Stimulated activated CD4-positive, alpha-beta T cell treated with anti-CD3 and anti-CD28 coated beads, TNF-alpha, amount 100 ng/mL, for 24 hours (primary cell): ENCODE measurements around the gene PACS1.
A peak's percentile ranks its signal among the peaks of the same experiment; 100 is the strongest.

Experiments
- DNase-seq, 3 experiments: peaks; one replicate each; pipeline ENCODE4 v3.0.0-alpha.2; 2020; ENCODE audit warnings: low read depth in 3 of 3

The PACS1 gene

DNA sequence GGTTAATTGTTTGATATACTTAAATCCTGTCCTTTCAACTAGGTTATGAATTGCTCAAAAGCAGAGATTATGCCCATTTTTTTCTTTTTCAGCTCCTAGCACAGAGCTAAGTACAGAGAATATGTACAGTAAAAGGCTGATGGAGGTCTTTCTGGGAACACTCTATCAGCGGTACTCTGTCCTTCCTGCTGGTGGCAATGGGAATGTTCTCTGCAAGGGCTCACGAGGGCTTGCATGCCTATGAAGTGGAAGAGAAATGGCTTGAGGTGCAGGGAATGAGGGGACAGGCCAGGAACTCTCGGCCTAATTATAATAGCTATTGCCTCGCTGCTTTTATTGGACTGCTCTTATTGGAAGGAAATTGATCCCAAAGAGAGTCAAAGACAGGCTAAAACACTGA lies 114.7 kb downstream of the PACS1 start:
- no peak for DNase-seq

DNA sequence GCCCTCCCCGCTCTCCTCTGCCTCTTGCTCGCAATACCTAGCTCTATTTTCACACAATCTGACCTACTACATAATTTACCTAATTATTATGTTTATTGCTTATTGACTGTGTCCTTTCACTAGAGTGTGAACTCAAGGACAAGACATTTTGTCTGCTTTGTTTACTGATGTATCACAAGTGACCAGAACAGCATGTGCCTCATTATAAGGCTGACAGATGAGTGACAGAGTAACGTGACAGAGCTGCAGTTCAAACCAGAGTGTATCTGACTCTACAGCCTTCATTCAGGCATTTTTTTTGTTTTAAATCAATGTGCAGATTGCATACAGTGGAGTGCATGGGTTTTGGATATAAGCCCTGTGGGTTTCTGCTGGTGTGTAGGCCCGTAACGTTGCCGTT lies 116.4 kb downstream of the PACS1 start:
- DNase-seq, result no peak

DNA sequence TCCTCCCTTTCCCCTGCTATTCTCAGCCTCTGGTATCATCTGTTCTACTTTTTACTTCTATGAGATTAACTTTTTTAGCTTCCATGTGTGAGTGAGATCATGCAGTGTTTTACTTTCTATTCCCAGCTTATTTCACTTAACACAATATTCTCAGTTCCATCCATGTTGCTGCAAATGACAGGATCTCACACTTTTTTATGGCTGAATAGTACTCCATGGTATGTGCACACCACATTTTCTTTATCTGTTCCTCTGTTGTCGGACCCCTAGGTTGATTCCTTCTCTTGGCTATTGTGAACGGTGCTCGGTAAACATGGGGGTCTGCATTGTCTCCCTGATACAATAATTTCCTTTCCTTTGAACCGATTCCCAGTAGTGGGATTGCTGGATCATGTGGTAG lies 117.4 kb downstream of the PACS1 start:
- no peak for DNase-seq

DNA sequence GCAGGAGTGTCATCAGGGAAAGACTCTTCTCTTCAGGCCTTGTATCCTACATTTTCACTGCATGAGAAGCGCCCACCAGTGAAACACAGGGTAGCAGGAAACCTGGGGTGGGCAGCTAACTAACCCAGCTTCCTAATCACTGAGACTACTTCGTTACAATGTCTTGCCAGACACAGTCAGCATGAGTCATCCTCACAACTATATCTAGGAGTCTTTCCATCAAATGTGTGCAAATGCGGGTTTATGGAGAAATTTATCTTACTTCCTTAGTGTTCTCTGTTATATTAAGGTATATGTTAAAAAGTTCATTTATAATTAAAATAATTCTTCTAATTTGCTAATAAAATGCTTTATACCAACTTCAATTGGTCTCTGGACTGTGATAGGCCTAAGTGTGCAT lies 118.5 kb downstream of the PACS1 start:
- no peak for DNase-seq

DNA sequence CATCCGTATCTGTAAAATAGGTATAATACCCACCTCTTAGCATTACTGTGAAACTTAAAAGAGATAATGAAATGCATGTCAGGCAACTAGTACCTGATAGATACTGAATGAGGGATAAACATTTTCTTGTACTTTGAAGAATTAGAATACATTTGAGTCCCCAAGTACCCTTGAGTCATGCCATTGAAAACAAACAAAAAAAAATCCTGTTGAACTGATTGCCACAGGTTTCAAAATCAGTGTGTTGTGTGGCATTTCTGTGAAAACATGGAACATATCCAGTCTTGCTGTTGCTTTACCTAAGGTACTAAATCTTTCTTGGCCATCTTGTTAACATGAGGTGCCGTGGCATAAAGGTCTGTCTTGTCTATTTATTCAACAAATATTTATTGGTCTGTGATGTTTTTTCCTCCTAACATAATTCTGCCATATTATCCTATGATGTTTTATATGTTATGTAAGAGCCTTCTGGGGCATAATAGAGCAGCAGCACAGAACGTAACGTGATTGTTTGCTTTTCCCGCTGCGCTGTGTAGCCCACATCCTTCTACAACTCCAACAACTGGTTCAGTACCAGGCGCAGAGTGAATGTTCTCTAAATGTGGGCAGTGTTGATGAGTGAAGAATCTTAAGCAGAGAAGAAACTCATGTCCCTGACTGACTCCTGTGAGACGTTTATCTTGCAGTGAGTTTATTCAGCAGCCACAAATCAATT lies 119.1 kb downstream of the PACS1 start:
- no peak for DNase-seq

DNA sequence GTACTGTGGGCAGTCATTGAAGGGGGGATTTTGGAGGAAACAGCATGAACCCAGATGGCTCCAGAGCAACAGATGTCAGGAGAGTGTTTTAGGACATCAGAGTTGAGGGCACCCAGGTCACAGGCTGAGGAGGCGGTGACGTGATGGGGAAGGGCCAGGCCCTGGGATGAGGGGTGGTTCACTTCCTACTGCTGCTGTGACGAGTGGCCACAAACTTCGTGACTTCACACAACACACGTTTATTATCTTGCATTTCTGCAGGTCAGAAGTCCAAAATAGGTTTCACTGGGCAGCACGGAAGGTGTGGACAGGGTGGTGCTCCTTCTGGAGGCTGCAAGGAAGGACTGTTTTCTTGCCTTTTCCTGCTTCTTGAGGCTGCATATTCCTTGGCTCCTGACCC lies 120.7 kb downstream of the PACS1 start:
- DNase-seq, result no peak

DNA sequence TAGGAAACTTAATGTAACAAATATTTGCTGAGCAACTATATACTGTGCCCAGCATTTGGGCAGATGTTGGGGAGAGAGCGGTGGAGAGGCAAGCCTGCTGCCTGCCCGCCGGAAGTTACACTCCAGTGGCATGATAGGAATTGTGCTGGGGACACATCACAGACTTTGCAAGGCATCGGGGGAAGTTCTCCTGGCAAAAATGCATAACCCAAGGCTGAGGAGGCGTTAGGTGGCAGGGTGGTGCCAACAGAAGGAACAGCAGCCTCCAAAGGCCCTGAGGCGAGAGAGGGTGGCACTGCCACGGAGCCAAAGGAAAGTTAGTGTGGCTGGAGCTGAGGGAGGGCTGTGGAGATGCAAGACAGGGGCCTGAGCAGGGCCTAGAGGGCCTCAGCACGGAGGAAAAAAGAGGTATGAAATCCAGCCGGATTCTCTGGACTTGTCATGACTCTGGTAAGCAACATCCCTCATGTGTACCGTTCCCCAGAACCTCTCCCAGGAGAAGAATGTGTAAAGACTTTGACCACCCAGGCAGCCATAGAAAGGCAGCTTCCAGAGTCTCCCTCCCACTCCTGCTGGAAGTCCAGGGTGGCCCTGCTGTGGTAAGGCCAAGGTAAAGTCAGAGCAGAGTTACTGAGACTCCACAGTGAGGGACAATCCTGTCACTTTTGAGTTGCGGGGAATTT lies 122.2 kb downstream of the PACS1 start:
- DNase-seq, result no peak

DNA sequence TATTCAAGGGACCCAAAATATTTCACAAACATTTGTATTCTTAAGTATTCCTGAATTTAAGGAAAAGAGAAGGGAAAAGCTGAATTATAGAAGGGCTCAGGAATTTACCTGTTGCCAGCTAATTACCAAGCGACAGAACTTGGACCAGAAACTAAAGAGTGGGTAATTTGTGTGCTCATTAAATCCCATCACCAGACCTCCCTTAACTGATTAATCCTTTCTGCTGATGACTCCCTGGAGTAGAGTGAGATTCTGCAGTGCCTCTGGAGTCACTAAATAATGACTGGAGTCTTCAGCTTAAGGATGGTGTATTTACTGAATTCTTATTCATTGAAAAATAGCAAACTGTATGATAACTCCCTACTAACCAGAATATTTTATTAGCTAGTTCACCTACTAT lies 124.3 kb downstream of the PACS1 start:
- DNase-seq, result no peak

DNA sequence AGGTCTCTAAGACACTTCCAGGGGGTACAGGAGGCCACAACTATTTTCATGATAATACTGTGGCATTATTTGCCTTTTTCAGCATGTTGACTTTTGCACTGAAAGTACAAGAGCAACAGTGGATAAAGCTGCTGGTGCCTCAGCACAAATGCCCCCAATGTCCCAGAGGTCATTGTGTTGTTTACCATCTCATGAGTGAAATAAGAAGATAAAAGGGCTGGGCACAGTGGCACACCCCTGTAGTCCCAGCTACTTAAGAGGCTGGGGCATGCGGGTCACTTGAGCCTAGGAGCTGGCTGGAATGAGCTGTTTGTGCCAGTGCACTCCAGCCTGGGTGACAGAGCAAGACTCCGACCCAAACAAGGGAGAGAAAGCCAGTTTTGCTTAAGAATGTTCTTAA lies 125.8 kb downstream of the PACS1 start:
- DNase-seq, result no peak

DNA sequence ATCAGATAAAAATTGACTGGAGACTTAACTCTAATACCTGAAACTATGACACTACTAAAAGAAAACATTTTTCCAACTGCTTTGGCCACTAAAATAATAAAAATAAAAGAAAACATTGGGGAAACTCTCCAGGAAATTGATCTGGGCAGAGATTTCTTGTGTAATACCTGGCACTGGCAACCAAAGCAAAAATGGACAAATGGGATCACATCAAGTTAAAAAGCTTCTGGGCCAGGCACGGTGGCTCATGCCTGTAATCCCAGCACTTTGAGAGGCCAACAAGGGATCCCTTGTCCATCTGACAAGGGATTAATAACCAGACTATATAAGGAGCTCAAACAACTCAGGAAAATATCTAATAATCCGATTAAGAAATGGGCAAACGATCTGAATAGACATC lies 133.8 kb downstream of the PACS1 start:
- DNase-seq, result no peak

DNA sequence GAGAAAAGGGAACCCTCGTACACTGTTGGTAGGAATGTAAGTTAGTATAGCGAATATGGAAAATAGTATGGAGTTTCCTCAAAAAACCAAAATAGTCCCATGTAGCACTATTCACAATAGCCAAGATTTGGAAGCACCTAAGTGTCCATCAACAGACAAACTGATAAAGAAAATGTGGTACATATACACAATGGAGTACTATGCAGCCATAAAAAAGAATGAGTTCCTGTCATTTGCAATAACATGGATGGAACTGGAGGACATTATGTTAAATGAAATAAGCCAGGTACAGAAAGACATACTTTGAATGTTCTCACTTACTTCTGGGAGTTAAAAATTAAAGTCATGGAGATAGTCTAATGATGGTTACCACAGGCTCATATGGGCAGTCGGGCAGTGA lies 134.3 kb downstream of the PACS1 start:
- DNase-seq, result no peak

DNA sequence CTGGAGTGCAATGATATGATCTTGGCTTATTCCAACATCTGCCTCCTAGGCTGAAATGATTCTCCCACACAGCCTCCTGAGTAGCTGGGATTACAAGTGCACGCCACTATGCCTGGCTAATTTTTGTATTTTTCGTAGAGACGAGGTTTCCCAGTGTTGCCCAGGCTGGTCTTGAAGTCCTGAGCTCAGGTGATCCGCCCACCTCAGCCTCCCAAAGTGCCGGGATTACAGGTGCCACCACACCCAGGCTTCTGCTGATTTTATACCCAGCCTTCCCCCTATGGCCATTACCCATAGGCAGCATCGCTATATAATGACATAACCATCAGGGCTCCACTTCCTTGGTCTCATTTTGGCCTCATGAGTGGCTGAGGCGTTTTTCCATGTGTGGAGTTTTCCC lies 137.7 kb downstream of the PACS1 start:
- DNase-seq, result no peak

DNA sequence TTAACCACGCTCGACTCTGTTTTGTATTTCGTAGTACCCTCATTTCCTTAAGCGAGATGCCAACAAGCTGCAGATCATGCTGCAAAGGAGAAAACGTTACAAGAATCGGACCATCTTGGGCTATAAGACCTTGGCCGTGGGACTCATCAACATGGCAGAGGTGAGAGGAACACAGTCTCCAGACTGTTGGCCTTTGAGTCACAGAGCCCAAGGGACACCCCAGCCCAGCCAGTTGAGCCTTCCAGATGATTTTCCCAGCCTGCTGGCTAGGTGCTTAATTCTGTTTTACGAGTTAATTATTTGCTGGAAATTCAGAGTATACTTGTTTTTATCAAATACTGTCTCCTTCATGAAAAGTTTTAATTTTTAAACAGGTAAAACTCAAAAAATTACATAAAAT lies 141.0 kb downstream of the PACS1 start:
- no peak for DNase-seq

DNA sequence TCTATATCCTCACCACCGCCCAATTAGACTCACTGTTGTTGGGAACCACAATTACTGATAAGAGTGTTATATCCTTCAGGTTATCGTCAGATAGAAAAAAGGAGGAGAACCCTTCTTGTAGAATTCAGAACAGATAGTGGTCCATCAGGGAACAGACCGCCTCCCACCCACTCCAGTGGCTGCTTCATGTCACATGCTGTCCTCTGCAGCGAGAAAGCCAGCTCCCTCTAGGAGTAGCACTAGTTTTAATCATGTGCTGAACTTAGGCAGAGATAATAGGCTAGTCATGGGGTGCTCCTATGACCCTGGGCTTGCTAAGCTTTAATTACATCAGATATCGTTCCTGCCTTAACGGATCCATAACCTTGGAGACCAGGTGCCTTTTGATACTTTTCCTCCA lies 146.8 kb downstream of the PACS1 start:
- DNase-seq, result no peak

DNA sequence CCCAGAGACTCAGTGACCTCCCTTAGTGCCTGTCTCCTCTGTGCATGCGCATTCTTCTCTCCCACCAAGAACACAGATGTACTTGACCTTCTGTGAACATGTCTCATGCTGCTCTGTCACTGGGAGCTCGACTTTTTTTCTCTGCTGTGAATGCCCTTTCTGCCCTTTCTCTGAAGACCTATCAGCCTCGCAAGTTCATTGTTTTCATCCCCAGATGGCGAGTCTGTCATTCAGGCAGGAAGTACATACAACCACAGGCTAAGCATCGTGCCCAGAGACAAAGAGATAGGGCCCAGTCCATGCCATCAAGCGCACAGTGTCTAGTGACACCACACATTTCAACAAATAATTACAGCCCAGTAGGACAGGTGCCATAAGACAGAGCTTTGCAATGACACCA lies 148.0 kb downstream of the PACS1 start:
- no peak for DNase-seq

DNA sequence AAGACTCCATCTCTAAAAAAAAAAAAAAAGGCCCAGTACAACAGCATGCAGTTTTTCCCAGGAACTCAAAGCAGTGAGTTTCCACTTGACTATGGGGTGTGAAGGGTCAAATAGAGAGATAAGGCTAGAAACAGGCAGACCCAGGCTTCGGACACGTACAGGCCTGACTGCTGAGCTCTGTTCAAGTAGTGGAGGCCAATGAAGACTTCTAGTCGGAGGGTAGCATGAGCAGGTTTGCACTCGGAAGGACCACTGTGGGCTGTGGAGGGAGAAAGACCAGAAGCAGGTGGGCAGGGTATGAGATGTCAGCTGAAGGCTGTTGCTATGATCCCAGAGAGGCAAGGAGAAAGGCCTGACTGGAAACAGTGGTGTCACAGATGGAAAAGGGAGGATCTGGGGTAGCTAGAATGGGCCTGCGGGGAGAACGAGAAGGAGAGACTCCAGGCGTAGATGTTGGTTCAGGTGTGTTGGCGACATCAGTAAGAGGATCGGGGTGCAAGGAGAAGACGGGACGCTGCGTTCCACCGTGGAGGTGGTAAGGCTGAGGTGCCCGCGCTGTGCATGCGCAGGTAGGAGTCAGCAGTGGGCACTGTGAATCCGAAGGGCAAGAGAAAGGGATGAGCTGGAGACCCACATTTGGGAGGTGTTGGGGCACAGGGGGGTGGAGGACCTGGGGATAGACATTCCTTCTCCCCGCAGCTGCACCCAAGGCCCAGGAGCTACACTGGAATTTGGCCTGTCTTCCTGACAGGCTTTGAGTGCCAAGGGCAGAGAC lies 149.0 kb downstream of the PACS1 start:
- no peak for DNase-seq

DNA sequence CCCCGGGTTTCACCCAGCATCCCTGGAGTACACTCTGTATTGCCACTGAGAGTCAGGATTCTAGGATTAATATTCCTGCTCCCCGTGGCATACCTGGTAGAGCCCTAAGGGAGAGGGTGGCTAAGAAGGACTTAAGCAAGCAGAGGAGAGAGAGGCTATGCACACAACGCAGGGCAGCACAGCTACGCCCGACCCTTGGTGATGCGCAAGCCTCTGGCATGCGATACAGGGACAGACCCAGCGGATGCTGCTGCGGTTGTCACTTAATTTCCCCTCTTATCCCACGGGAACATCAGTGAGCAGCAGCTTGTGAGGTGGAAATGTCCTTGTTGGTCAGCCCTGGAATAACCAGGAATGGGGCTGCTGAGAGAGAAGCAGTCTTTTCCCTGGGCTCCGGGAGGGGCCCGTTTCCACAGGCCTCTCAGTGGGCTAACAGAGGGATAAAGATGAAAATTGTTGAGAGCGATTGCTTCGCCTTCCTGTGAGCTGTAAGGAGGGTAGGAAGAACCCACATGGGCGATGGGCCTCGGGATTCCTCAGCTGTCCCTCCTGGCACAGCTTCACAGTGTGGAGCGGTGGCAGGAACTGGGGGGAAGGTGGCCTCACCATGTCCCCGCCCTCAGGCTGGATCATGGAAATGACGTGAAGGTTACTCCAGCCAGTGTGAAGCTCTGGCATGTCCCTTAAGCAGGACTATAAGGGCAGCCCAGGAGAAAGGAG lies 149.9 kb downstream of the PACS1 start:
- no peak for DNase-seq

DNA sequence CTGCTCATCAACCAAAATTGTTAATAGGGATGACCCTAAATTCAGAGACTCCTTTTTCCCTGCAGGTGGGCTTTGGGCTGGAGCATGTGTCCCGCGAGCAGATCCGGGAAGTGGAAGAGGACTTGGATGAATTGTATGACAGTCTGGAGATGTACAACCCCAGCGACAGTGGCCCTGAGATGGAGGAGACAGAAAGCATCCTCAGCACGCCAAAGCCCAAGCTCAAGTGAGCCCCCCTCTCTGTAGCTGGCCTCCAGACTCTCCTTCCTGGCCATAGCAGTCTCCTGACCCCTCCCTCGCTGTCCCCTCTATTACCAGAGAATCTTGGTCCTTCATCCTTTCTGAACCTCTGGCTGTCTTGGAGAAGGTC lies 150.5 kb downstream of the PACS1 start:
- DNase-seq, result no peak

DNA sequence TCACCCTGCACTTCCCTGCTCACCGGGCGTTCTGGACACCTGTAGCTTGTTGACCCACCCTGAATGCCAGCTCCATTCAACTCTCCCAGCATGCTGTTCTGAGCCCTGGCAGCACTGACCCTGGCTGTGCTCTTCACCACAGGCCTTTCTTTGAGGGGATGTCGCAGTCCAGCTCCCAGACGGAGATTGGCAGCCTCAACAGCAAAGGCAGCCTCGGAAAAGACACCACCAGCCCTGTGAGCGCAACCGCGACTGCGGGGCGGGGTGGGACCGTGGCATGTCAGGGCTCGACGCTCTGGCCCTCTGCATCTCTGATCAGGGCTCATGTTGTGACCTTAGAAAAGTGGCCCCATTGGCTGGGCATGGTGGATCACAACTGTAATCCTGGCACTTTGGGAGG lies 150.9 kb downstream of the PACS1 start:
- no peak for DNase-seq

DNA sequence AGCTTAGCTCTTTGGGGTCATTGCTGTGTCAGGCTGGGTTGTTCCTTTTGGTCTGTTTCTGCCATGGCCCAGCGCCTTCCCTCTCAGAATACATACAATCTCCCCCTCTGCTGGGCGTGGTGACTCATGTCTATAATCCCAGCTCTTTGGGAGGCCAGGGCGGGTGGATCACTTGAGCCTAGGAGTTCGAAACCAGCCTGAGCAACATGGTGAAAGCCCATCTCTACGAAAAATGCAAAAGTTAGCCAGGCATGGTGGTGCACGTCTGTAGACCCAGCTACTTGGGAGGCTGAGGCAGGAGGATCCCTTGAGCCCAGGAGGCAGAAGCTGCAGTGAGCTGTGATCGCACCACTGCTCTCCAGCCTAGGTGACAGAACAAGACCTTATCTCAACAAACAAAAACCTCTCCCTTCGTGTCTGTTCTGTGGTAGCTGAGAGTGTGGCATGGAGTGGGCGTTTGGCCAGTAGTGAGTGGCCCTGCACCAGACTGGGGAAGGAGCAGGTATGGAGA lies 151.7 kb downstream of the PACS1 start:
- peak in 1 of 3 experiments; percentile 4 for DNase-seq

DNA sequence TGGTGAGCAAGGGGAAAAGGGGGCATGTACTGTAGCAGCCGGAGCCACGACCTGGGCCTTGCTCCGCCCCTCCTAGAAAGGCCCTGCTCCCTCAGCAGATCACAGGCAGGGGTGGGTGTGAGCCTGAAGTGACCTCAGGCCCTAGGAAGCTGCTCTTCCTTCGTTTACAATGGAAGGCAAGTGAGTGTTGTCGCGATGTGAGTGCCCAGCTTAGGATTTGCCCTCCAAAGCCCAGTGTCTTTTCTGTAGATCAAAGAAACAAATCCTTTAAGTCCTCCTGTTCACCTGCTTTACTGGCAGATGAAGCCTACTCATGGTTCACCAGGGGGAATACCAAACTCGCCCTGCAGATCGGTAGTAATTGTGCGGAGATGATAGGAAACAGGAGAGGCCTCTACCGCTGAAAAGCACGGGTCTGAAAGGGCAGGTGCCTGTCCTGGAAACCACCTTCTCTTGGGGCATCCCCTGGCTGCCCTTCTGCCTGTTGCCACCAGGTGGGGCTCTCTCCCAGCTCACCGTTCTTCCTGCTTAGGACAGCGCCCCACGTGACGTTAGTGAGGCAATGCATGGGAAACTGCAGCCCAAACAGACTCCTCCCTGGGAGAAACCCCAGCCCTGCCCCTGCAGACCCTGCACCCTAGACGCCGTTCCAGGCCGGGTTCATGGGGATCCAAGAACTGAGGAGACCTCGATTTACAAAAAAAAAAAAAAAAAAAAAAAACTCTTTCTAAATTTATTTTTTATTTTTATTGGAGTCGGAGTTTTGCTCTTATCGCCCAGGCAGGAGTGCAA lies 152.5 kb downstream of the PACS1 start:
- DNase-seq, result peak; percentile 84 to 92 (median 92)
